ENCODE data around the gene RDH16. TPM values are rescaled to one million over a fixed set of nuclear protein-coding genes. Genes with fewer than 3 reads are reported as not detected.

RDH16 gene
- total RNA-seq, 1 donor from 2014 or later: 1.1 TPM

DNA sequence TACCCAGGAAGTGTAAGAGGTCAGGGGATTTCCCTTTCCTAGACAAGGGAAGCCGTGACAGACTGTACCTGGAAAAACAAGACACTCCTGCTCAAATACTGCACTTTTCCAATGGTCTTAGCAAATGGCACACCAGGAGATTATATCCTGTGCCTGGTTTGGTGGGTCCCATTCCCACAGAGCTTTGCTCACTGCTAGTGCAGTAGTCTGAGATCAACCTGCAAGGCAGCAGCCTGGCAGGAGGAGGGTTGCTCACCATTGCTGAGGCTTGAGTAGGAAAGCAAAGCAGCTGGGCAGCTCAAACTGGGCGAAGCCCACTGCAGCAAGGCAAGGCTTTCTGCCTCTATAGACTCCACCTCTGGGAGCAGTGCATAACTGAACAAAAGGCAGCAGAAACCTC is 1.0 kb upstream of the RDH16 start:
- TF ChIP-seq, protein P1, sequence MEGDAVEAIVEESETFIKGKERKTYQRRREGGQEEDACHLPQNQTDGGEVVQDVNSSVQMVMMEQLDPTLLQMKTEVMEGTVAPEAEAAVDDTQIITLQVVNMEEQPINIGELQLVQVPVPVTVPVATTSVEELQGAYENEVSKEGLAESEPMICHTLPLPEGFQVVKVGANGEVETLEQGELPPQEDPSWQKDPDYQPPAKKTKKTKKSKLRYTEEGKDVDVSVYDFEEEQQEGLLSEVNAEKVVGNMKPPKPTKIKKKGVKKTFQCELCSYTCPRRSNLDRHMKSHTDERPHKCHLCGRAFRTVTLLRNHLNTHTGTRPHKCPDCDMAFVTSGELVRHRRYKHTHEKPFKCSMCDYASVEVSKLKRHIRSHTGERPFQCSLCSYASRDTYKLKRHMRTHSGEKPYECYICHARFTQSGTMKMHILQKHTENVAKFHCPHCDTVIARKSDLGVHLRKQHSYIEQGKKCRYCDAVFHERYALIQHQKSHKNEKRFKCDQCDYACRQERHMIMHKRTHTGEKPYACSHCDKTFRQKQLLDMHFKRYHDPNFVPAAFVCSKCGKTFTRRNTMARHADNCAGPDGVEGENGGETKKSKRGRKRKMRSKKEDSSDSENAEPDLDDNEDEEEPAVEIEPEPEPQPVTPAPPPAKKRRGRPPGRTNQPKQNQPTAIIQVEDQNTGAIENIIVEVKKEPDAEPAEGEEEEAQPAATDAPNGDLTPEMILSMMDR (IDR thresholded peaks at IDR 0.05; ENCODE audit: unreplicated experiment): no peak
- Mint-ChIP-seq H3K4me1 (peaks cover 16% of the 10 kb centered on the region), H3K9me3 (peaks cover 24% of the 10 kb centered on the region), H3K27me3 (ENCODE audit: low read depth) (peaks cover 12% of the 10 kb centered on the region), H3K27ac (no peak overlapping the region), H3K4me3 (no peak overlapping the region), H3K36me3 (no peaks in the 10 kb centered on the region)
- DNase-seq (ENCODE audit: low spot score in 2 of 2, unreplicated experiment in 2 of 2): no peak

GRCh38 chr12:56955631-56956256 is 1.7 kb downstream of the RDH16 start:
- H3K36me3 Mint-ChIP-seq: no peaks in the 10 kb centered on the region
- H3K27me3 Mint-ChIP-seq (ENCODE audit: low read depth): peaks cover 11% of the 10 kb centered on the region
- H3K27ac Mint-ChIP-seq: no peak overlapping the region
- H3K4me3 Mint-ChIP-seq: no peak overlapping the region
- TF ChIP-seq, protein P1 (IDR thresholded peaks at IDR 0.05; ENCODE audit: unreplicated experiment): no peak
- H3K9me3 Mint-ChIP-seq: peaks cover 13% of the 10 kb centered on the region
- DNase-seq (ENCODE audit: low spot score in 2 of 2, unreplicated experiment in 2 of 2): no peak
- peaks cover 16% of the 10 kb centered on the region for H3K4me1 Mint-ChIP-seq

DNA sequence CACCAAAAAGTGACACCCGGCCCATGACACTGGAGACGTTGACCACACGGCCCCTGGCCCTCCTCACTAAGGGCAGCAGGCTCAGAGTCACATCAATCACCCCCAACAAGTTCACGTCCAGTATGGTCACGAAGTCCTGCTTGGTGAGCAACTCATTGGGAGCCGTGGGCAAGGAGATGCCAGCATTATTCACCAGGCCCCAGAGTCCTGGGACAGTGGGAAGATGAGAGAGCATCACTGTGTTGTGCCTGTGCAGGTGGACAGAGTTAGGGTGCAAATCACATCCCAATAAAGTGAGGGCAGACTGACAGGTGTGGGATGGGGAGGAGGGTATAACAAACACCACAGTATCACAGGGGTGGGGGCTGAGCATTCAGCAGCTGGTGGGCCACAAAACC is 2.5 kb downstream of the RDH16 start:
- Mint-ChIP-seq H3K4me1 (peaks cover 16% of the 10 kb centered on the region), H3K4me3 (no peak overlapping the region), H3K27ac (no peak overlapping the region), H3K9me3 (peaks cover 8% of the 10 kb centered on the region), H3K27me3 (ENCODE audit: low read depth) (peaks cover 7% of the 10 kb centered on the region), H3K36me3 (no peaks in the 10 kb centered on the region)
- TF ChIP-seq, protein P1 (IDR thresholded peaks at IDR 0.05; ENCODE audit: unreplicated experiment): no peak
- DNase-seq (ENCODE audit: low spot score in 2 of 2, unreplicated experiment in 2 of 2): no peak

GRCh38 chr12:56954057-56954957 is 3.1 kb downstream of the RDH16 start:
- H3K27ac Mint-ChIP-seq: no peak overlapping the region
- H3K36me3 Mint-ChIP-seq: no peaks in the 10 kb centered on the region
- no peak for DNase-seq (ENCODE audit: low spot score in 2 of 2, unreplicated experiment in 2 of 2)
- TF ChIP-seq, protein P1 (IDR thresholded peaks at IDR 0.05; ENCODE audit: unreplicated experiment): no peak
- no peak overlapping the region for H3K4me3 Mint-ChIP-seq
- peaks cover 16% of the 10 kb centered on the region for H3K4me1 Mint-ChIP-seq
- peaks cover 1% of the 10 kb centered on the region for H3K9me3 Mint-ChIP-seq
- H3K27me3 Mint-ChIP-seq (ENCODE audit: low read depth): peaks cover 7% of the 10 kb centered on the region

GRCh38 chr12:56953314-56953713 is 4.1 kb downstream of the RDH16 start:
- Mint-ChIP-seq H3K9me3 (no peaks in the 10 kb centered on the region), H3K27me3 (ENCODE audit: low read depth) (peaks cover 7% of the 10 kb centered on the region), H3K4me1 (peaks cover 16% of the 10 kb centered on the region), H3K36me3 (no peaks in the 10 kb centered on the region), H3K27ac (no peak overlapping the region), H3K4me3 (no peak overlapping the region)
- no peak for DNase-seq (ENCODE audit: low spot score in 2 of 2, unreplicated experiment in 2 of 2)
- TF ChIP-seq, protein P1 (IDR thresholded peaks at IDR 0.05; ENCODE audit: unreplicated experiment): no peak
